ENCODE measurements around the gene HDHD5. TPM values are rescaled to one million over a fixed set of nuclear protein-coding genes. Genes with fewer than 3 reads are reported as not detected.

Gene HDHD5
- total and polyA plus RNA-seq, 4 donors = 13.2 to 46.1 (median 35.9) TPM

DNA sequence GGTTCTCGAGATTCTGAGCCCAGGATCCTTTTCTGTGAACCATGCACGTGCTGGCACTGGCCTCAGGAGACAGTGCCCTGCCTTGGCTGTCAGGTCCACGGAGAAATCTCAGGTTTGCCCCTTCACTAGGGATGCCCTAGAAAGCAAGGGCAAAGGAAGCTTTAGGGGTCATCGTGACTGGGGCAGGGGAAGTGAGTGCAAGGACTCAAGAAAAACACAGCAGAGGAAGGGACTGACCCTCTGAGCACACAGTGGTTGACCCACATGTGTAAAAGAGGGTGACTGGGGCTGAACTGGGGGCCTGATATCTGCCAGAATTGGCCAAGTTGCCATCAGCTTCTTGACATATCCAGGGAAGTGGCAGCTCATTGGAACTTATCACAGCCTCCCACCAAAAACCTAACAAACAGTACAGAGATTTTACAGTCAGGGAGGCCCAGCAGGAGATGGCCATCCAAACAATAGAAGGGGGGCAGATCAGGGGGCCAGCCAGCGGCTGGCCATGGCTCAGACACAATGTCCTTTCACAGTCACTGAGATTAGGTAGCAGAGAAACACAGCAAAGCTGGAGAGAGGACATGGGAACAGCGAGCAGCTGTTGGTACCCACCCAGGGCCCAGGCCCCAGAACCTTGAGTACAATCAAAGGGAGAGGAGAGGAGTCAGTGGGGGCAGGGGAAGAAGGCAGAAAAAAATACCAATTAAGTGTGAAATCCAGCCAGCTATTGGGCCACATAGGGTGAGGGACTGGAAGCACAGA is 42.3 kb downstream of the HDHD5 start:
- no peaks in the 10 kb centered on the region for H3K9me3 ChIP-seq (ENCODE audit: control insufficient read depth in 4 of 4, low read length in 3 of 4)
- 38% methylated on average over 6 of the region's 6 CpGs for WGBS
- no peak overlapping the region for H3K9ac ChIP-seq (ENCODE audit: low read depth in 1 of 2, low read length in 2 of 2)
- H3K4me1 ChIP-seq (ENCODE audit: control insufficient read depth in 4 of 4, insufficient read depth in 4 of 4, low read length in 3 of 4) = peaks cover 7 to 19% (median 12%) of the 10 kb centered on the region in 4 donors
- no peak overlapping the region for H3K4me3 ChIP-seq (ENCODE audit: low read depth in 1 of 3, low read length in 3 of 3)
- no peak for DNase-seq (ENCODE audit: low spot score)
- peaks cover 0 to 2% (median 0%) of the 10 kb centered on the region in 4 donors for H3K27me3 ChIP-seq (ENCODE audit: control insufficient read depth in 4 of 4, insufficient read depth in 4 of 4, low read length in 3 of 4)
- no peak overlapping the region for H3K27ac ChIP-seq (ENCODE audit: low read depth in 1 of 2, low read length in 2 of 2)
- TF ChIP-seq HNF4G (IDR thresholded peaks at IDR 0.05) (no peak), RAD21 (IDR thresholded peaks at IDR 0.05) (no peak), JUND (IDR thresholded peaks at IDR 0.05) (no peak), HNF4A (conservative IDR thresholded peaks at IDR 0.05) (no peak), GABPA (IDR thresholded peaks at IDR 0.05 in 1 of 2, conservative IDR thresholded peaks at IDR 0.05 in 1 of 2) (no peak), RXRA (IDR thresholded peaks at IDR 0.05) (no peak), EGR1 (IDR thresholded peaks at IDR 0.05; ENCODE audit: low read depth in 2 of 2) (no peak), NR2F2 (IDR thresholded peaks at IDR 0.05) (no peak)
- TF ChIP-seq, protein P1, sequence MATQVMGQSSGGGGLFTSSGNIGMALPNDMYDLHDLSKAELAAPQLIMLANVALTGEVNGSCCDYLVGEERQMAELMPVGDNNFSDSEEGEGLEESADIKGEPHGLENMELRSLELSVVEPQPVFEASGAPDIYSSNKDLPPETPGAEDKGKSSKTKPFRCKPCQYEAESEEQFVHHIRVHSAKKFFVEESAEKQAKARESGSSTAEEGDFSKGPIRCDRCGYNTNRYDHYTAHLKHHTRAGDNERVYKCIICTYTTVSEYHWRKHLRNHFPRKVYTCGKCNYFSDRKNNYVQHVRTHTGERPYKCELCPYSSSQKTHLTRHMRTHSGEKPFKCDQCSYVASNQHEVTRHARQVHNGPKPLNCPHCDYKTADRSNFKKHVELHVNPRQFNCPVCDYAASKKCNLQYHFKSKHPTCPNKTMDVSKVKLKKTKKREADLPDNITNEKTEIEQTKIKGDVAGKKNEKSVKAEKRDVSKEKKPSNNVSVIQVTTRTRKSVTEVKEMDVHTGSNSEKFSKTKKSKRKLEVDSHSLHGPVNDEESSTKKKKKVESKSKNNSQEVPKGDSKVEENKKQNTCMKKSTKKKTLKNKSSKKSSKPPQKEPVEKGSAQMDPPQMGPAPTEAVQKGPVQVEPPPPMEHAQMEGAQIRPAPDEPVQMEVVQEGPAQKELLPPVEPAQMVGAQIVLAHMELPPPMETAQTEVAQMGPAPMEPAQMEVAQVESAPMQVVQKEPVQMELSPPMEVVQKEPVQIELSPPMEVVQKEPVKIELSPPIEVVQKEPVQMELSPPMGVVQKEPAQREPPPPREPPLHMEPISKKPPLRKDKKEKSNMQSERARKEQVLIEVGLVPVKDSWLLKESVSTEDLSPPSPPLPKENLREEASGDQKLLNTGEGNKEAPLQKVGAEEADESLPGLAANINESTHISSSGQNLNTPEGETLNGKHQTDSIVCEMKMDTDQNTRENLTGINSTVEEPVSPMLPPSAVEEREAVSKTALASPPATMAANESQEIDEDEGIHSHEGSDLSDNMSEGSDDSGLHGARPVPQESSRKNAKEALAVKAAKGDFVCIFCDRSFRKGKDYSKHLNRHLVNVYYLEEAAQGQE (IDR thresholded peaks at IDR 0.05) = no peak
- TF ChIP-seq, protein P2, sequence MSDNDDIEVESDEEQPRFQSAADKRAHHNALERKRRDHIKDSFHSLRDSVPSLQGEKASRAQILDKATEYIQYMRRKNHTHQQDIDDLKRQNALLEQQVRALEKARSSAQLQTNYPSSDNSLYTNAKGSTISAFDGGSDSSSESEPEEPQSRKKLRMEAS (IDR thresholded peaks at IDR 0.05) = no peak
- TF ChIP-seq, protein P3, sequence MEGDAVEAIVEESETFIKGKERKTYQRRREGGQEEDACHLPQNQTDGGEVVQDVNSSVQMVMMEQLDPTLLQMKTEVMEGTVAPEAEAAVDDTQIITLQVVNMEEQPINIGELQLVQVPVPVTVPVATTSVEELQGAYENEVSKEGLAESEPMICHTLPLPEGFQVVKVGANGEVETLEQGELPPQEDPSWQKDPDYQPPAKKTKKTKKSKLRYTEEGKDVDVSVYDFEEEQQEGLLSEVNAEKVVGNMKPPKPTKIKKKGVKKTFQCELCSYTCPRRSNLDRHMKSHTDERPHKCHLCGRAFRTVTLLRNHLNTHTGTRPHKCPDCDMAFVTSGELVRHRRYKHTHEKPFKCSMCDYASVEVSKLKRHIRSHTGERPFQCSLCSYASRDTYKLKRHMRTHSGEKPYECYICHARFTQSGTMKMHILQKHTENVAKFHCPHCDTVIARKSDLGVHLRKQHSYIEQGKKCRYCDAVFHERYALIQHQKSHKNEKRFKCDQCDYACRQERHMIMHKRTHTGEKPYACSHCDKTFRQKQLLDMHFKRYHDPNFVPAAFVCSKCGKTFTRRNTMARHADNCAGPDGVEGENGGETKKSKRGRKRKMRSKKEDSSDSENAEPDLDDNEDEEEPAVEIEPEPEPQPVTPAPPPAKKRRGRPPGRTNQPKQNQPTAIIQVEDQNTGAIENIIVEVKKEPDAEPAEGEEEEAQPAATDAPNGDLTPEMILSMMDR (IDR thresholded peaks at IDR 0.05; ENCODE audit: low read depth, low read length, missing input control) = no peak
- H3K36me3 ChIP-seq (ENCODE audit: control insufficient read depth in 4 of 4, insufficient read depth in 3 of 4, low read depth in 1 of 4, low read length in 3 of 4) = no peaks in the 10 kb centered on the region

DNA sequence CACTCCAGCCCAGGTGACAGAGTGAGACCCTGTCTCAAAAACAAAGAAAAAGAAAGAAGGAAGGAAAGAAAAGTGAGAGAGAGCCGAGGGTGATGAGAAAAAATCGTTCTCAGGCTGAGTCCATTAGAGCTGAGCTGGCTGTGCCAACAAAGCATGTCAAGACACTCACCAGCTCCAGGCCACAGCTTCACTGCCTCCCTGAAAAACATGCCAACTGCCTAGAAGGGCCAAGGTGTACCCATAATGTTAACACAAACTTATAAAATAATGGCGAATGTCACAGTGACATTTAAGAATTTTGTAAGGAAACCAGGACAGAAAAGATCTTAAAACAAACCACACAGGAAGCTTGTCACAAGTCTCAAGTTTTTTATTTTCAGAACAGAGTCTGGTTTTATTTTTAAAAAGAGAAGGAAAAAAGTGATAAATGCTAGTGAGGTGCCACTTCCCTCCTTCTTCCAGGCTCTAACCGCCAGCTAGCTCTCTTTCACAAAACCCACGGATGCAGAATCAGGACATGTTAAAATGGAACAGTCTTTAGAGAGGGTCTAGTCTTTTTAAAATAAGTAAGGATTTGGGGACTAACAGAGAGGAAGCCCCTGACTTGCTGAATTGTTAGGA is 43.0 kb downstream of the HDHD5 start:
- no peaks in the 10 kb centered on the region for H3K9me3 ChIP-seq (ENCODE audit: control insufficient read depth in 4 of 4, low read length in 3 of 4)
- H3K27me3 ChIP-seq (ENCODE audit: control insufficient read depth in 4 of 4, insufficient read depth in 4 of 4, low read length in 3 of 4) = no peaks in the 10 kb centered on the region
- H3K27ac ChIP-seq (ENCODE audit: low read depth in 1 of 2, low read length in 2 of 2) = no peak overlapping the region
- TF ChIP-seq EGR1 (IDR thresholded peaks at IDR 0.05; ENCODE audit: low read depth in 2 of 2) (no peak), RXRA (IDR thresholded peaks at IDR 0.05) (no peak), SP1 (IDR thresholded peaks at IDR 0.05) (no peak), GABPA (IDR thresholded peaks at IDR 0.05 in 1 of 2, conservative IDR thresholded peaks at IDR 0.05 in 1 of 2) (no peak)
- TF ChIP-seq, protein P1 (IDR thresholded peaks at IDR 0.05) = no peak
- H3K4me1 ChIP-seq (ENCODE audit: control insufficient read depth in 4 of 4, insufficient read depth in 4 of 4, low read length in 3 of 4) = peaks cover 4 to 16% (median 7%) of the 10 kb centered on the region in 4 donors
- no peak overlapping the region for H3K4me3 ChIP-seq (ENCODE audit: low read depth in 1 of 3, low read length in 3 of 3)
- no peak overlapping the region for H3K9ac ChIP-seq (ENCODE audit: low read depth in 1 of 2, low read length in 2 of 2)
- 66% methylated on average over 5 of the region's 5 CpGs for WGBS
- no peaks in the 10 kb centered on the region for H3K36me3 ChIP-seq (ENCODE audit: control insufficient read depth in 4 of 4, insufficient read depth in 3 of 4, low read depth in 1 of 4, low read length in 3 of 4)
- DNase-seq (ENCODE audit: low spot score) = no peak

Data from liver (tissue), 9 donors.